Stimulated activated CD4-positive, alpha-beta T cell treated with anti-CD3 and anti-CD28 coated beads, Interleukin-12 subunit alpha, Interleukin-12 subunit beta, amount 100 ng/mL, for 48 hours (primary cell): ENCODE data around the gene PANX3.

Source experiments
- DNase-seq, 3 donors: peaks; one replicate each; pipeline ENCODE4 v3.0.0-alpha.2; 2020; ENCODE audit warnings: low read depth in 2 of 3, low spot score in 1 of 3

PANX3 gene

GRCh38 chr11:124612567-124613246 lies 1.5 kb downstream of the PANX3 start:
- no peak for DNase-seq

- DNase-seq = no peak
These were observed 7.6 kb downstream of the PANX3 start for GRCh38 chr11:124618863-124619262.

- peak; percentile 62 to 77 (median 64) for DNase-seq
These were observed 11.6 kb downstream of the PANX3 start, which contains the start of gene TBRG1 for GRCh38 chr11:124622531-124623451. Gene TBRG1, plus strand, starts transcription at chr11:124622864. Its CDS starts 220 bp downstream, at chr11:124623084.

GRCh38 chr11:124623861-124624525 lies 12.8 kb downstream of the PANX3 start:
- no peak for DNase-seq

- DNase-seq = no peak
These were observed 14.4 kb downstream of the PANX3 start for GRCh38 chr11:124625504-124626168.

GRCh38 chr11:124627546-124627945 lies 16.3 kb downstream of the PANX3 start:
- no peak for DNase-seq

- DNase-seq = no peak
These were observed 18.7 kb downstream of the PANX3 start for GRCh38 chr11:124629961-124630360.

GRCh38 chr11:124633355-124633754 lies 22.1 kb downstream of the PANX3 start:
- DNase-seq = no peak

- DNase-seq = no peak
These were observed 24.7 kb downstream of the PANX3 start for GRCh38 chr11:124635932-124636331.

- DNase-seq = no peak
These were observed 27.3 kb downstream of the PANX3 start for GRCh38 chr11:124638500-124638899.

- DNase-seq = no peak
These were observed 28.0 kb downstream of the PANX3 start for GRCh38 chr11:124639186-124639585.

GRCh38 chr11:124640666-124641065 lies 29.4 kb downstream of the PANX3 start:
- no peak for DNase-seq

GRCh38 chr11:124642628-124643027 lies 31.4 kb downstream of the PANX3 start:
- no peak for DNase-seq

- DNase-seq = no peak
These were observed 31.9 kb downstream of the PANX3 start for GRCh38 chr11:124643042-124643604.

- DNase-seq = no peak
These were observed 32.6 kb downstream of the PANX3 start for GRCh38 chr11:124643605-124644425.

GRCh38 chr11:124644426-124645280 lies 33.4 kb downstream of the PANX3 start:
- no peak for DNase-seq

GRCh38 chr11:124646148-124646547 lies 34.9 kb downstream of the PANX3 start:
- DNase-seq = no peak

GRCh38 chr11:124648610-124649009 lies 37.4 kb downstream of the PANX3 start:
- no peak for DNase-seq
